DMS 273 treated with DMSO at 0.1 percent for 48 hours (cell line): ENCODE measurements around the gene NANP.

Experiments
- DNase-seq: peaks from one replicate; lab custom pipeline; 2025; lab: John Stamatoyannopoulos, UW

The NANP gene

GRCh38 chr20:25571240-25571639 lies 52.6 kb downstream of the NANP start:
- DNase-seq = no peak

GRCh38 chr20:25570148-25570530 lies 53.7 kb downstream of the NANP start:
- DNase-seq = no peak

DNA sequence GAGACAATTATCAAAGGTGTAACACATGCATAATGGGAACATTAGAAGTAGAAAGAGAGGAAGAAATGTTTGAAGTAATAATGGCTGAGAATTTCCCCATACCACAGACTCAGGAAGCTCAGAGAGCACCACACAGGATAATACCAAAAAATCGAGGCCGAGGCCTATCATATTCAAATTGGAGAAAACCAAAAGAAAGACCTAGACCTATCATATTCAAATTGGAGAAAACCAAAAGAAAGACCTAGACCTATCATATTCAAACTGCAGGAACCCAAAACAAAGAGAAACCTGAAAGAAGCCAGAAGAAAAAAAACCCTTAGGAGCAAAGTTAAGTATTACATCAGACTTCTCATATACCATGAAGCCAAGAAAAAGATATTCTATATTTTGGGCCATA lies 56.5 kb downstream of the NANP start:
- no peak for DNase-seq

DNA sequence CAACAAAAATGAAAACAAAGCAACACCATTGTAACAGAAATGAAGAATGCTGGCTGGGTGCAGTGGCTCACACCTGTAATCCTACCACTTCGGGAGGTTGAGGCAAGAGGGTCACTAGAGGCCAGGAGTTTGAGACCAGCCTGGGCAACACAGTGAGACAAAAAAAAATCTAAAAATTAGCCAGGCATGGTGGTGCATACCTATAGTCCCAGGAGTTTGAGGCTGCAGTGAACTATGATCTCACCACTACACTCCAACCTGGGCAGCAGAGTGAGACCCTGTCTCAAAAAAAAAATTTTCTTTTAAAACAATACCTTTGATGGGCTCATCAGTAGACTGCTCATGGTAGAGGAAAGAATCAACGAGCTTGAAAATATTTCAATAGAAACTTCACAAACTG lies 57.0 kb downstream of the NANP start:
- no peak for DNase-seq

DNA sequence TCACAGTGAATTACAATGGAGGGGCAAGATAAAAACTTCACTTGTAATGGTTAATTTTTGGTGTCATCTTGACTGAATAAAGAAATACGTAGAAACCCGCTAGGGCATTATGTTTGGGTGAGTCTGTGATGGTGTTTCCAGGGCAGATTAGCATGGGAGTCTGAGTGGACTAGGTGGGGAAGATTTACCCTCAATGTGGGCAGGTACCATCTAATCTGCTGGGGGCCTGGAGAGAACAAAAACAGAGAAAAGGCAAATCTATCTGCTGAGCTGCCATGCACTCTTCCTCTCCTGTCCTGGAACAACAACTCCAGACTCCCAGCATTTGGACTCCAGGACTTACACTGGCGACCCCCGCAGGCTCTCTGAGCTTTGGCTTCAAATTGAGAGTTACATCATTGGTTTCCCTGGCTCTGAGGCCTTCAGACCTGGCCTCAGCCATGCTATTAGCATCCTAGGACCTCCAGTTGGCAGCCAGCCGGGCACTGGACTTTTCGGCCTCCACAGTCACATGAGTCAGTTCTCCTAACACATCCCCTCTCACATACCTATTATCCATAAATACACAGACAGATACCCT lies 58.1 kb downstream of the NANP start:
- DNase-seq = no peak

DNA sequence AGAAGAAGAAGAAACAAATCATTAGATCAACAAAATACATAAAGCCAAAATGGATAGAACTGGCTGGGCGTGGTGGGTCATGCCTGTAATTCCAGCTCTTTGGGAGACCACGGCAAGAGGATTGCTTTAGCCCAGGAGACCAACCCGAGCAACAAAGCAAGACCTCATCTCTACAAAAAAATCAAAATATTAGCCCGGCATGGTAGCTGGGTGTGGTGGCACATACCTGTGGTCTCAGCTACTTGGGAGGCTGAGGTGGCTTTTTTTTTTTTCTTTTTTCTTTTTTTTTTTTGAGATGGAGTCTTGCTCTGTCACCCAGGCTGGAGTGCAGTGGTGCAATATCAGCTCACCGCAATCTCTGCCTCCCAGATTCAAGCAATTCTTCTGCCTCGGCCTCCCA lies 59.9 kb downstream of the NANP start:
- no peak for DNase-seq

DNA sequence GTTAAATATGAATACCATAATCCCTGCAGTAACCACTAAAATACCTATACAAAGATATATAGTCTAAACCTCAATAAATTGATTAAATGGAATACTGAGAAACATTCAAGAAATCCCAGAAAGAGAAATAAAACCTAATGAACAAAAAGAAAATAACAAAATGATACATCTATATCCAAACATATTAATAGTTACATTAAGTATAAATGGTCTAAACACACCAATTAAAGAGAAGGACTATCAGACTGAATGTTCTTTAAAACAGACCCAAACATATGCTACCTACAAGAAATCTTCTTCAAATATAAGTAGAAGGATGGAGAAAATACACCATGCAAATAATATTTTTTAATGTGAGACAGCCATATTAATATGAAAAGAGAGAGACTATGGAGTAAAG lies 60.5 kb downstream of the NANP start:
- DNase-seq = no peak
